Esophagus (tissue), 2 donors: ENCODE results near the gene SORL1-AS1. TPM values are rescaled to one million over a fixed set of nuclear protein-coding genes. Genes with fewer than 3 reads are reported as not detected.

Experiments used
- polyA plus RNA-seq, 2 donors: library from polyadenylated mRNA; stranded (reverse); fragments of 200-250 nt; gene quantifications; one replicate each; pipeline ENCODE4 v1.2.3, GENCODE V29; 2013
- donor health status: healthy with polysubstance abuse.
- donor health status: Bipolar disorder and iron deficiency.

SORL1-AS1 gene

Other genes starting within 250 kb of the SORL1-AS1 start
- 10 to 100 TPM; 37.2 to 40.6 TPM for gene SC5D, start 160.2 kb downstream of the SORL1-AS1 start, polyA plus RNA-seq
- gene SORL1, start 653 bp downstream of the SORL1-AS1 start, polyA plus RNA-seq = 1 to 10 TPM; 2.5 to 3.0 TPM